HG02852 (cell line): ENCODE data around the gene ABCG1.

Source experiments
- ATAC-seq: cut with Tn5 transposase; IDR thresholded peaks from one replicate; pipeline ENCODE4 v1.9.1; 2021; ENCODE audit warnings: mild to moderate bottlenecking, moderate library complexity; ENCODE audit not compliant: unreplicated experiment

Gene ABCG1

GRCh38 chr21:42303443-42303842 lies 84.5 kb downstream of the ABCG1 start:
- no peak for ATAC-seq

DNA sequence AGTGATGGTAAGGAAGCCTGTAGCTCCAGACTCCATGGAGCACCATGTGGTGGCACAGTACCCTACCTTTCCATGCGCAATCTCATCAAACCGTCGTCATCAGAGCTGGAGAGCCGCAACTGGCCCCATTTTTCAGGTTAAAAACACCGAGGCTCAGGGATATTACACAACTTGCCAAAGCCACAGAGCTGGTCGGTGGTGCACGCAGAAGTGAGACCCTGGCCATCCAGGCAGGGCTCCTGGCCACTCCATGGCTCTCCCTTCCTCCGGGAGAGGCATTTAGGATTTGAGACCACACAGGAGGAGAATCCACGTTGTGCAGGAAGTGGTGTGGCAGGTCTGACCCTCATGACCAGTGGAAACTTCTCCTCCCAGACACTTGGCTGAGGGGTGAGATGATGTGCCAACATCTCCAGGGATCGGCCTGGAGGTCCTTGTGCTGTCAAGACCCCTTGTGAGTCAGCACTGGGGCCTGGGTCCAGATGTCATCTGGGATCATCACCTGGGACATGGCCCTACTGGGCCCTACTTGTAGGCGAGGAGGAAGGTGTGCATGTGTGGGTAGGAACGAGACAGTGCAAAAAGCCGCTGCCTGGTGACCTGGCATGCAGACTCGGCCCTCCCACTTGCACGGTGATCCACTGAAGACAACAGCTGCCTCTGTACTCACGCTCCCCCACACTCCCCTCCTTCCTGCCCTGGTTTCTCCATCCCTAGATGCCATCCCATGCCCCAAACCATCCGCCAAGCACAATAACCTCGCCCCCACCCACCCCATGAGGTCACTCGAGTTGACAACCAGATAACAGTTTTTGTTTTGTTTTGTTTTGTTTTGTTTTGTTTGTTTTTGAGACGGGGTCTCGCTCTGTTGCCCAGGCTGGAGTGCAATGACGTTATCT lies 85.9 kb downstream of the ABCG1 start:
- no peak for ATAC-seq

GRCh38 chr21:42305707-42306147 lies 86.8 kb downstream of the ABCG1 start:
- ATAC-seq = no peak

DNA sequence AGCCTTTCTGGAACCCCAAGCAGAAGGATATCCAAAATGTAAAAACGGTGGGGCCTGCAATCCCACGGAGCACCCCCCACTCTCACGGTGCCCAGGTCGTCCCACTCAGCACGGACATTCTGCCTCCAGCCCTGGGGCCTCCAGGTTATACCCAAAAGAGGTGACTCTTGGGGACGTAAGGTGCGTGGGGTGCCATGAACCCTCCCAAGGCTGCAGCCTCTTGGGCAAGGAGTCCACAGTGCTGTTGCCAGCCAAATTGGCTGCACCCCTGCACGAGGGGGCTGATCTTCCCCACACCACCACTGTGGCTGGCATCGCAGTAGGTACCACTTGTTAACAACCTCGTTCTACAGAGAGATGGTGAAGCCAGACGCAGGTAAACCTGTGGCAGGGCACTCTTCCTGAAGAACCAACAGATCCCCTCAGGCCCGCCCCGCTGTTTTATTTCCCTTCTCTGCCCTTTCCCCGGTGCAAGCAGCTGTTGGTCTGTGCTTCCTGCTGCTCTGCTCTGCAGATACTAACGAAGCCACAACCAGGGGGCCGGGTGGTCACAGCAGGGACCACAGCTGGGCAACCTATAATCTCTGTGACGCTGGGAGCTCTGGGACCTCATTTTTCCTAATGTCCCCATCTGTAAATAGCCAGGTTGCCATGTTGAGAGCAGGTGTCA lies 87.6 kb downstream of the ABCG1 start:
- ATAC-seq = no peak

GRCh38 chr21:42307106-42307505 lies 88.2 kb downstream of the ABCG1 start:
- no peak for ATAC-seq

DNA sequence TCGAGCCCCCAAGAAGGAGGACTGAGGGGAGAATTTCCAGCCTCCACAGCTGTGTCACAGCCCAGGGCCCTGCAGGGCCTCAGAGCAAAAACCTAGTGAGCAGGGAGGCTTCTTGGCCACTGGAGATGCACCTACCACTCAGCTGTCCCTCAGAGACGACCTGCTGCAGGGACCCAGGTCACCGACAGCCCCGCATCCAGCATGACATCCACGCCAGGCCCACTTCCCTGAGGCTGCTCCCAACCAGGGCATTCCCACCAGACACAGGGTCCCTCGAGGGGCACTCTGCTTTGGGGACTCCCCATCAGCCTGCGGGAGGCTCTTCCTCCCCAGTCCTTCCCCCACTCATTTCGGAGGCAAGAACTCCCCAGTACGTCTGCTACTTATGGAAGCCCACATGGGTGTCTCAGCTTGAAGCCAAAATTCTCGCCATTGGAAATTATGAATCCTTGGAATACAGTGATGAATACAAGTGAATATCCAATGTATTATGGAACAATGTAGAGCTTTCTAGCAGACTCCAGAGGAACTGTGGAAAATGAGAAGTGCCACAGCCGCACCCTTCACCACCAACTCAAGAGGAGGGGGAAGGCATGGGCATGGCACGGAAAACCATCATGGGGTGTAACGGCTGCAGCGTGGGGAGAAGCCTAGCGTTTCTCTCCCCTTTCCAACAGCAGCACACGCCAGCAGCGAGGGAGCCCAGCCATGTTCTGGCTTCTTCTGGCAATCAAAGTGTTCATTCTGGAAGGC lies 89.4 kb downstream of the ABCG1 start:
- ATAC-seq = no peak

- ATAC-seq = no peak
Measured at GRCh38 chr21:42308914-42309752, 90.2 kb downstream of the ABCG1 start.

DNA sequence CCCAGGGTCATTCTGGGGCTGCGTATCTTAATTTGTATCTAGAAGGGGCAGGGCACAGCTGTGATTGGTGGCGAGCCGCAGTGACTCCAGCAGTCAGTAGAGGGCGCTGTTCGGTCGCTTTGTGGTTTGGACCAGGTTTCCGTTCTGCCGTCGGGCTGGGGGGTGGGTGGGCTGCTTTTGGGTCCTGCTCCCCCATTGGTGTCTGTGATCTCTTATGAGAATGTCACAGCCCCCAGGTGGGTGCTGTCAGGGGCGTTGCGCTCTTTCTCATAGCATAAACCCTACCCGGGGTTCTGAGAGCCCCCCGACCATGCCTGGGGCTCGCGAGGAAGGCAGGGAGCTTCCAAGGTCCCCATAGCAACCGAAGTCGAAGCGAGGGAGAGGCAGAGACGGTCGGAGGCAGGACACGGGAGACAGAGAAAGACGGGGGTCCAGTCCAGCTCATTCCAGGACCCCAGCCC lies 90.8 kb downstream of the ABCG1 start:
- ATAC-seq = no peak

- ATAC-seq = no peak
Measured at GRCh38 chr21:42310411-42311001, 91.6 kb downstream of the ABCG1 start.

DNA sequence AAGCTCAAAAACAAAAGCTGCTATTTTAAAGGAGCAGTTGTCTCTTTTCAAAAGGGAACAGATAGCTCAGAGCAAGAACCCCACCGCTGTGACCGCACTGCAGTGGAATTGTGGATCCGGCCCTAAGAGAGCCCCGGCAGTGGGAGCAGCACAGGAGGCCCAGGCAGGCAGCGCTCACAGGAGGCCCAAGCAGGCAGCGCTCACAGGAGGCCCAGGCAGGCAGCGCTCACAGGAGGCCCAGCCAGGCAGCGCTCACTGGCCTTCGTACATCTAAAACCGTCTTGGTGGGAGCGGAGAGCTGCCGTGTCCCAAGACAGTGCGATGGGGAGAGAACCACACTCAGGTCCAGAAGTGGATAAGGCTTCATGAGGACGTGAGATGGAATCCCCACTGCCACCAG lies 92.2 kb downstream of the ABCG1 start:
- ATAC-seq = no peak

DNA sequence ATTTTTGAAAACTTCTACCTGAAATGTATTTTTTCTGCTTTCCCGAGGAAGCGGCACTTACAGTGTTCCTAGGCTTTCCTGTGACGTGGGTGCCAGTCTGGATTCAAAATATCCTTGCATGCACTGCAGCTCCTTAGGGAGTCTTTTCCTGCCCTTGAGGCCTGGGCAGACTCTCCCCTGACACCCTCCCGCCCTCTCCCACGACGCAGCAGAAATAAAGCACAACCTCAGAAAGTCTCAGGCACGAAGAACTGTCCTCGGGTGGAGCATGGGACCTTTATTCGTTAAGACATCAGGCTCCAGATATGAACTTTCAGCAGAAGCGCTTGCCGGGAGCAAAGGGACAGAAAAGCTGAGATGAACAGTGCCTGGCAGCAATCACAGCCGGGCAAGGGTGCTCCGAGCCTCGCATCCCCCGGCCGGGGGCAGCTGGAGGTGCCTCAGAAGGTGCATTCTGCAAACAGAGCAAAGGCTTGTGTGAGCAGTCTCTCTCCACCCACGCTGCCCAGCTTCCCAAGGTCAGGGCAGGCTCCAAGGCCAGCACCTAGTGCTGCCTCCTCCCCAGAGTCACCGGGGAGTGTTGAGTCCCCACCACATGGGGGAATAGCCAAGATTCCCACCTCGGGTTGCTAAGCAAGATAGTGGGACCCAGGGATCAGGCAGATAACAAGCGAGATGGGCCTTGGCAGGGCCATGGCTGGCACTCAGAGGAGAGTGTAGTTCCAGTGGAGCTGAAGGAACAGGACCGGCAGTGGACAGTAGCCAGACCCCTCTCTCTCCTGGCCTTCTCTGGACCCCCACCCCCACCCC lies 93.1 kb downstream of the ABCG1 start:
- ATAC-seq = no peak

GRCh38 chr21:42312626-42313104 lies 93.7 kb downstream of the ABCG1 start:
- no peak for ATAC-seq

- ATAC-seq = no peak
Measured at GRCh38 chr21:42313501-42313969, 94.6 kb downstream of the ABCG1 start.

DNA sequence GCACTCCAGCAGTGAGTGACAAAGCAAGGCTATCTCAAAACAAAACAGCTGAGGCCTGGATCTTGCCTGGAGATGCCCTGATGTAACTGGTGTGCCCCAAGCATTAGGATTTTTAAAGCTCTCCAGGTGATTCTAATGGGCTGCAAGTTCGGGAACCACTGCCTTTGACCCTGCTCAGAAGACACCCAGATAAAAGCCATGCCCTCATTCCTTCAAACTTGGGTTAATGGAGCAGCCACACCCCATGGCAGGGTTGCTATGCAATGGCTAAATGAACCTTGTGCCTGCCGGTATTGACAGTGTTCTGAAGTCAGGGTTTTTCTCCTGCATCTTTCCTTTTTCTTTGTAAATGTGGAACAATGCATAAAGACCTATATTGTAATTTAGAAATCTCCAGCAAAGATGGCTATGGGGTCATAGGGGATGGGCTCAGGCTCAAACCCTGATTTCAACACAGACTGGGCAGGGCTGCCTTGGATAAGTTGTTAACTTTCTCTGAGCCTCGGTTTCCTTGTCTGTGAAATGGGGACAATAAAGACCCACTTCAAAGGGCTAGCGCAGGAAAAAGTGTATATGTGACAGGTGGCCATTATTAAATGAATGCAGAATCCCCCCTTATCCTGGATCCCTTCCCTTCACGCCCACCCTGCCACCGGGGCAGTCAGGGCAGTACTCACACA lies 95.8 kb downstream of the ABCG1 start:
- no peak for ATAC-seq

DNA sequence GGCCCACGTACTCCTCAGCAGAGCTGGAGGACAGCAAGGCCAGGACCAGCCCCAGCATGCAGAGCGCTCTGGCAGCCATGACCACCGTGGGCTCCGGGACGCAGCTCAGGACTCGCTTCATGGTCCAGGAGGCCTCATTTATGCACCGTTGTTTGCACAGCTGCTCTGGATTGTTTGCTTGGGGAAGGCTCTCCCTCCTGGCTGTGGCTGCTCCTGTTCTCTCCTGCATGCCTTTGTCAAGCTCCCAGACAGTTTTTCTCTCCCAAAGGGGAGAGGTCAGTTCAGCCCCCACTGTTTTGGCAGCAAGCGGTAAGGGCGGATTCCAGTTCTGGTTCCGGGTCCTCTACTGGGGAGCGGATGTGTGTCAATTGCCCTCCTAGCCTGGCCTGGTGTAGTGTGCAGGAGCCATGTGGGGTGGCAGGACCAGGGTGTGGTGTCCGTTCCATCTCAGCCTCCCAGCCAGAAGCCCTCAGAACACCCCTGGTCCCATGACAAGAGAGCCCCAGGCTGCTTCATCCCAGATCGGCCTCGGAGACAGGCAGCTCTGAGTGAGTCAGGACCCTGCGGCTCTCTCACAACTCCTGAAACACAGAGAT lies 96.5 kb downstream of the ABCG1 start, which contains the start of gene TFF3:
Gene TFF3 (minus strand): TSS at position 114 of the 596 bp plus-strand sequence. CDS start 35 bp downstream, at position 79.
- no peak for ATAC-seq

- ATAC-seq = no peak
Measured at GRCh38 chr21:42316891-42317290, 98.0 kb downstream of the ABCG1 start.

DNA sequence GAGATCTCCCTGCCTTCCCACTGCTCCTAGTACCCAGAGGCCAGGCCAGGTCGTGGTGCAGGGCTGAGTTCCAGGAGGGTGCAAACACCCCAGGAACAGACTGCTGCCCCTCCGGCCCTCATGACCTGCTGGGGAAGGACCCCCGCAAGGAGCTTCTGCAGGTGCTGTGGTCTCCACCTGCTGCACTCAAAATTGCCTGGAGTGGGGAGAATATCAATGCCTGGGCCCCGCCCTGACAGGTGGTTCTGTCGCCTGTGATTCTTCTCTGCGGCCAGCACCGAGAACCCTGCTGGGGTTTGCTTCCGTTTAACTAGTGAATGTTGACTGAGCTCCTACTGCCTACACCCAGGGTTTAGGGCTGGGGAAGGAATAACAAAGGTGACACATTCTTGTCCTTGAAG lies 98.4 kb downstream of the ABCG1 start:
- no peak for ATAC-seq
